PC-9 (cell line): ENCODE data around the gene USP49.
"Not testable (repeated sequence)": the region's sequence is repeated elsewhere in the genome, so short reads cannot be mapped to it uniquely, and the experiment has no call there.

Experiments used
- CTCF ChIP-seq: fragments of 200-600 bp; sonication (generic); conservative IDR thresholded peaks from 2 replicates; pipeline ENCODE4 v1.6.1; 2017; ENCODE audit warnings: mixed run types, antibody characterized with exemption, mild to moderate bottlenecking, moderate library complexity
- EZH2 ChIP-seq: fragments of 200-600 bp; sonication (generic); IDR thresholded peaks from 2 replicates; pipeline ENCODE4 v1.8.0; 2017; ENCODE audit warnings: antibody characterized with exemption, low read depth

GRCh38 chr6:41766043-41766664 lies 129.0 kb downstream of the USP49 start:
- not testable (repeated sequence) for TF ChIP-seq CTCF, EZH2
